GM12892 (cell line): ENCODE results near the gene UGT1A6.

Experiments
- POLR2A ChIP-seq: IDR thresholded peaks from 2 replicates; pipeline ENCODE4 v1.6.1; 2011; ENCODE audit warnings: low read depth, low read length, control low read depth
- POLR2AphosphoS5 ChIP-seq: IDR thresholded peaks from 2 replicates; pipeline ENCODE4 v1.6.1; 2011; ENCODE audit warnings: low read depth, low read length, control low read depth

DNA sequence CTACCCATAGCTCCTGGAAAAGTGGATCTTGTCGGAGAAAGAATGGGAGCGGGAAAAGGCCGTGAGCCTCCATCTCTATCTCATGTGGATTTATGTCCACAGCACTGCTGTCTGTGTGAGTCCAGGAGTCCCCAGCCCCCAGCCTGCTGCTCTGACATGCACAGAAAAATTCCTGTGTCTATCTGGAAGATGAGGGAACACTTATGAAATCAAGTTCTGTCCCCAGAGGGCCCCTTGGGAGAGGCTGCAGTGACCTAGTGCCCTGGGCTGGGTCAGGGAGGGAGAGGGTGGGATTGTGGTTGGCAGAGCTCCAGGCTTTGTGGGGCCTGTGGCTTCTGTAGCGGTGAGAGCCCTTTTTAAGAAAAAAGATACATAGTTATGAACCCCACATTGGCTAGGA, 124.1 kb downstream of the UGT1A6 start:
- TF ChIP-seq POLR2A (no peak), POLR2AphosphoS5 (no peak)
